Neuronal stem cell (in vitro differentiated cells): ENCODE data around the gene LKAAEAR1.
A peak's percentile ranks its signal among the peaks of the same experiment; 100 is the strongest.

Experiments used
- DNase-seq: peaks from one replicate; pipeline ENCODE4 v3.0.0-alpha.2; 2013; ENCODE audit warnings: low spot score
- H2AFZ ChIP-seq: one replicate; pipeline ENCODE4 v1.6.1; 2013; ENCODE audit warnings: mild to moderate bottlenecking, low read length, inconsistent platforms
- H2AK5ac ChIP-seq: 2 replicates; pipeline ENCODE4 v1.6.1; 2013; ENCODE audit warnings: low read depth, mild to moderate bottlenecking, inconsistent platforms, low read length, moderate library complexity, mixed read lengths
- H2BK120ac ChIP-seq: 2 replicates; pipeline ENCODE4 v1.6.1; 2013; ENCODE audit warnings: low read depth, mild to moderate bottlenecking, inconsistent platforms, low read length, moderate library complexity, mixed read lengths
- H2BK12ac ChIP-seq: one replicate; pipeline ENCODE4 v1.6.1; 2013; ENCODE audit warnings: low read length, inconsistent platforms
- H2BK15ac ChIP-seq: 2 replicates; pipeline ENCODE4 v1.6.1; 2013; ENCODE audit warnings: mild to moderate bottlenecking, low read length, inconsistent platforms, mixed read lengths
- H2BK5ac ChIP-seq: one replicate; pipeline ENCODE4 v1.6.1; 2013; ENCODE audit warnings: inconsistent platforms, mild to moderate bottlenecking, low read length, moderate library complexity
- H3K14ac ChIP-seq: one replicate; pipeline ENCODE4 v1.6.1; 2013; ENCODE audit warnings: low read length, inconsistent platforms
- H3K18ac ChIP-seq: 2 replicates; pipeline ENCODE4 v1.6.1; 2013; ENCODE audit warnings: low read length, inconsistent platforms
- H3K23ac ChIP-seq: 2 replicates; pipeline ENCODE4 v1.6.1; 2013; ENCODE audit warnings: low read depth, mild to moderate bottlenecking, mixed read lengths, low read length, inconsistent platforms; ENCODE audit not compliant: poor library complexity
- H3K27ac ChIP-seq: replicated peaks from 3 replicates; pipeline ENCODE4 v1.5.1; 2013; ENCODE audit warnings: low read length, inconsistent platforms
- H3K27me3 ChIP-seq, 3 experiments: 2 replicates each; pipeline ENCODE4 v1.6.1; 2013; ENCODE audit warnings: low read length in 3 of 3, mild to moderate bottlenecking in 2 of 3, inconsistent platforms in 1 of 3, low read depth in 1 of 3, mixed read lengths in 1 of 3, moderate library complexity in 1 of 3; ENCODE audit not compliant: control insufficient read depth in 3 of 3, insufficient read depth in 3 of 3
- H3K36me3 ChIP-seq, 2 donors: replicated peaks in 1 of 2; 2 replicates each; pipeline ENCODE4 v1.6.1; 2013; ENCODE audit warnings: low read length in 2 of 2; ENCODE audit not compliant: control insufficient read depth in 2 of 2, insufficient read depth in 2 of 2
- H3K4ac ChIP-seq: 2 replicates; pipeline ENCODE4 v1.6.1; 2013; ENCODE audit warnings: inconsistent platforms, mild to moderate bottlenecking, low read length, moderate library complexity
- H3K4me1 ChIP-seq, 2 donors: 1 replicate in 1 of 2; 2 replicates in 1 of 2; pipeline ENCODE4 v1.6.1; 2013; ENCODE audit warnings: low read length in 2 of 2, low read depth in 1 of 2; ENCODE audit not compliant: control insufficient read depth in 2 of 2, insufficient read depth in 1 of 2
- H3K4me2 ChIP-seq: one replicate; pipeline ENCODE4 v1.6.1; 2013; ENCODE audit warnings: mild to moderate bottlenecking, low read length, inconsistent platforms; ENCODE audit not compliant: insufficient read depth, poor library complexity, severe bottlenecking
- H3K4me3 ChIP-seq, 2 donors: 2 replicates each; pipeline ENCODE4 v1.5.1; 2013; ENCODE audit warnings: low read length in 2 of 2, mild to moderate bottlenecking in 2 of 2, inconsistent platforms in 1 of 2, moderate library complexity in 1 of 2
- H3K79me1 ChIP-seq: one replicate; pipeline ENCODE4 v1.6.1; 2013; ENCODE audit warnings: low read depth, mild to moderate bottlenecking, inconsistent platforms, low read length, moderate library complexity
- H3K9ac ChIP-seq: one replicate; pipeline ENCODE4 v1.6.1; 2013; ENCODE audit warnings: mild to moderate bottlenecking, low read depth, low read length, inconsistent platforms; ENCODE audit not compliant: poor library complexity
- H3K9me3 ChIP-seq, 2 donors: replicated peaks in 1 of 2; 2 replicates each; pipeline versions ENCODE3 to v1.6.1; 2013; ENCODE audit warnings: low read length in 2 of 2, mild to moderate bottlenecking in 2 of 2, inconsistent platforms in 1 of 2, low read depth in 1 of 2, mixed read lengths in 1 of 2, moderate library complexity in 1 of 2; ENCODE audit not compliant: control insufficient read depth in 2 of 2, insufficient read depth in 1 of 2
- H4K8ac ChIP-seq: one replicate; pipeline ENCODE4 v1.6.1; 2013; ENCODE audit warnings: low read depth, mild to moderate bottlenecking, inconsistent platforms, low read length, moderate library complexity
- H4K91ac ChIP-seq: one replicate; pipeline ENCODE4 v1.6.1; 2013; ENCODE audit warnings: low read length, low read depth, mild to moderate bottlenecking, inconsistent platforms; ENCODE audit not compliant: poor library complexity
- WGBS, 2 donors: extraction: QIAGEN DNeasy Blood & Tissue Kit; methylation state at CpG; one replicate each; pipeline ENCODE4 v1.1.7; 2013; ENCODE audit warnings: missing lambda C conversion rate in 2 of 2, mixed read lengths in 1 of 2; ENCODE audit not compliant: insufficient read length in 2 of 2, insufficient replicate concordance in 1 of 2; ENCODE audit errors: extremely low coverage in 2 of 2; 5-methylcytosine and 5-hydroxymethylcytosine counted together

Gene LKAAEAR1

DNA sequence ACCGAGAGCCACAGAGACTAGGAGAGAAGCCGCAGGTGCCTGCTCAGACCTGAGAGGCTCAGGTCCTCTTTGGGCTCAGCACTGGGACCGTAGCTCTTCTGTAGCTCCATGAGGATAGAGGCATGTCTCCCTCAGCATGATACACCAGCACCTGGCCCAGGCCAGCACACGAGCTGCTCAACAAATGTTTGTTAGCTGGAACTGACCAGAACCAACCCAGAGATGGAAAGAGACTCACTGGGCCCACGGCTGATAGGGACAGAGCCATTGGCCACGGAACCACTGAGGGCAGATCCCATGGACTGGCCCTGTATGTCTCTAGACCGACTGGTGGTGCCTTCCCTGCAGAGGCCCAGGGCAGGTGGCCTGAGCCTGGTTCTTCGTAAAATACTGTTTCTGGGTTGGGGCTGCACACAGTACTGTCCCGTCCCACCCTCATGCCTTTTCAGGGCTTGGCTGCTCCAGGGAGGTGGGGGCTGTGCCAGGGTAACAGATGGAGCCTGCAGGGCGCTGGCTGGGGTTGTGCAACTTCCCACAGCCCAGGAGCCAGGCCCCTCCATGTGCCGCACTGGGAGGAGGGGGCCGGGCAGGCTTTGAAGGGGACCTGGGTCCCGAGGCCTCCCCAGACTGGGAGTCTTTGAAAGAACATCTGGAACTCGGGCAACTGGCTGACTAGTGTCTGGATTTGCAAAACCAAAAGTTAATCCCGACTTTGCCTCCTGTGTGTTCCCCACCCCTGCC is 43.0 kb downstream of the LKAAEAR1 start:
- Histone ChIP-seq H3K4me3 (no peak overlapping the region), H3K27me3 (peaks cover 32 to 88% (median 72%) of the 10 kb centered on the region in 3 experiments), H2BK15ac (peak overlapping the region; percentile 0), H2BK120ac (no peak overlapping the region), H2BK5ac (no peak overlapping the region), H2BK12ac (no peak overlapping the region), H3K79me1 (no peaks in the 10 kb centered on the region), H3K18ac (no peak overlapping the region), H3K27ac (no peak overlapping the region), H2AK5ac (no peak overlapping the region), H3K14ac (no peak overlapping the region), H4K91ac (no peak overlapping the region), H4K8ac (no peak overlapping the region), H3K23ac (no peak overlapping the region), H3K36me3 (no peaks in the 10 kb centered on the region), H3K4me2 (no peak overlapping the region), H2AFZ (peak overlapping the region; percentile 88), H3K4ac (no peak overlapping the region), H3K9me3 (no peaks in the 10 kb centered on the region), H3K4me1 (peaks cover 15 to 25% of the 10 kb centered on the region in 2 donors), H3K9ac (no peak overlapping the region)
- no peak for DNase-seq
- WGBS, 2 donors, result no CpG with 5 or more reads among the region's 15 CpGs

DNA sequence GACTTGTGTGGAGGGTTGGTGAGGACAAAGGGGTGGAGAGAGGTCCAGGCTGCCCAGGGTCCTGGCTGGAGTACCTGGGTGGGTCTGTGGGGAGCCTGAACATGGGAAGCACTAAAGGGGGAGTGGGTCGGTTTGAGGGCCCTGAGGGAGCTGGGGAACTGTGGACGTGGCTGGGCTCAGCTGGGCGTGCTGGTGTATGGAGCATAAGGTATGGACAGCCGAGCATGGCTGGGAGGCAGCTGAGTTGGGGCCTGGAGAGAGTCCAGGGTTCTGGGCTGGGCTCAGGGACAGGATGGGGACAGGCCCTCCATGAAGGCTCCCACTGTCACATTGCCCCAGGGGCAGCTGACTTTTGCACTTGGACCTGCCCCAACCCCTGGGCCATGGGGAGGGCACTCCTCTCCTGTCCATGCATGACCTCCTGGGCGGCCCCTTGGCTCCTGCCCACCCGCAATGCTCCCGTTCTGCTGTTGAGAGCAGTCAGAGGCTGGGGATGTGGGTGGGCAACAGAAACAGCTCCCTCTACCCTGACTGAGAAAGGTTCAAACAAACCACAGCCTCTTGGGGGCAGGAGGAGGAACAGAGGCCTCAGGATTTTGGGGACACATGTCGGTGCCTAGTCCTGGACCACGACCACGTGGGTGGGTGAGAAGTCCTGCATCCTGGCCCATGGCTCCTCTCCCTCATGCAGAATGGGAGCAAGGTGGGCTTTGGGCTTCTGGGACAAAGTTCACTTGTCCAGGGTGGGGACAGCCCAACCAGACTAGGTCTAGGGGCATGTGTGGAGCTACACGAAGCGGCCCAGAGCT is 43.8 kb downstream of the LKAAEAR1 start:
- no CpG with 5 or more reads among the region's 12 CpGs for WGBS, 2 donors

DNA sequence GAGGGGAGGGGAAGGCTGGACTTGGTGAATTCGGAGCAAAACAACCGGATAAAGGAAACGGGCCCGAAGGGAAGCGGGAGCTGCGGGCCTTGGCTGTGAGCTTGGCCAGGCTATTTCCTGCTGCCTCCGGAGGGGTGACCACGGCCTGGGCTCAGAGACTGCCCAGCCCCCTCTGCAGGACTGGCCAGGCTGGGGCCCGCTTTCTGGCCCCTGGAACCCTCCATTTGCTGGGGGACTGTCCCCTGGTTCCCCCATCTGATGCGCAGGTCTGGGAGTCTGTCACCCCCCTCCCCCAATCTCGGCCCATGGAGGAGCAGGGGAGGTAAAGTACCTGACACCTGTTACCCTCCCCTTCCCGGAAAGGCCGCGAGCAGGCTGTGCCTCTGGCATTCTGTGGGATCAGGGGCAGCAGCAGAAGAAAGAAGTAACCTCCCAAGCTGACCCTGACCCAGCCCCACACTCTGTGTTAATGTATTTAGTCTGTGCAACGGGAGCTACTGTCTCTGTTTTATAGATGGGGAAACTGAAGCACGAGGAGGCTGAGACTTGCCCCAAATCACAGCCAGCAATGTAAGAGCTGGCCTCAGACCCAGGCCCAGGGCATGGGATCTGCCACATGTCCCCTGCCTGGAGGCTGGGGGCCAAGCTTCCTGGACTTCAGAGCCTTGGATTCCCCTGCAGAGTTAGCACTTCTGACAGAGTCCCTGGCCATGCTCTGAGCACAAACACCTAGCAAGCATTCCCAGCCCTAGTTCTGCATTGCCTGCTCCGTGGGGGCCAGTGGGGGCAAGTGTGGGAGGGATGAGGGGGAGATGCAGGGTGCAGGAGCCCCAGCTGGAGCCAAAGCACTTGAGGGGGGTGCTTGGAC is 44.7 kb downstream of the LKAAEAR1 start:
- DNase-seq, result no peak
- Histone ChIP-seq H3K4me3 (peak overlapping the region in 1 of 2 donors; percentile 51), H2BK5ac (no peak overlapping the region), H2BK120ac (no peak overlapping the region), H3K27ac (no peak overlapping the region), H3K23ac (peak overlapping the region; percentile 16), H3K9me3 (no peaks in the 10 kb centered on the region), H4K91ac (no peak overlapping the region), H3K9ac (no peak overlapping the region), H3K14ac (no peak overlapping the region), H2AFZ (peak overlapping the region; percentile 99), H2AK5ac (peak overlapping the region; percentile 94), H4K8ac (no peak overlapping the region), H3K4me1 (peaks cover 16 to 29% of the 10 kb centered on the region in 2 donors), H3K4ac (no peak overlapping the region), H3K18ac (peak overlapping the region; percentile 65), H3K36me3 (peaks cover 0 to 10% of the 10 kb centered on the region in 2 donors), H3K27me3 (peaks cover 31 to 72% (median 55%) of the 10 kb centered on the region in 3 experiments), H3K79me1 (no peaks in the 10 kb centered on the region), H3K4me2 (peak overlapping the region; percentile 77), H2BK15ac (no peak overlapping the region), H2BK12ac (no peak overlapping the region)
- no CpG with 5 or more reads among the region's 17 CpGs for WGBS, 2 donors

More for the DNA sequence above, 43.8 kb downstream of the LKAAEAR1 start:
- no peak overlapping the region for H3K4me3 ChIP-seq
- H4K91ac ChIP-seq, result no peak overlapping the region
- peaks cover 31 to 81% (median 64%) of the 10 kb centered on the region in 3 experiments for H3K27me3 ChIP-seq
- no peak overlapping the region for H3K18ac ChIP-seq
- H3K79me1 ChIP-seq, result no peaks in the 10 kb centered on the region
- no peak overlapping the region for H2AFZ ChIP-seq
- H3K9ac ChIP-seq, result no peak overlapping the region
- no peak overlapping the region for H2BK120ac ChIP-seq
- H3K4me2 ChIP-seq, result no peak overlapping the region
- no peak overlapping the region for H2BK12ac ChIP-seq
- H3K14ac ChIP-seq, result peak overlapping the region; percentile 64
- peak overlapping the region; percentile 94 for H2AK5ac ChIP-seq
- no peak overlapping the region for H3K27ac ChIP-seq
- no peak overlapping the region for H2BK5ac ChIP-seq
- no peak for DNase-seq
- peaks cover 0 to under 1% of the 10 kb centered on the region in 2 donors for H3K36me3 ChIP-seq
- no peak overlapping the region for H3K4ac ChIP-seq
- H3K9me3 ChIP-seq, result no peaks in the 10 kb centered on the region
- peaks cover 16 to 29% of the 10 kb centered on the region in 2 donors for H3K4me1 ChIP-seq
- H3K23ac ChIP-seq, result no peak overlapping the region
- H2BK15ac ChIP-seq, result no peak overlapping the region
- H4K8ac ChIP-seq, result no peak overlapping the region
